CD4-positive, alpha-beta memory T cell (primary cell): Measurements from ENCODE around the gene CEP170B. TPM values are rescaled to one million over a fixed set of nuclear protein-coding genes. Genes with fewer than 3 reads are reported as not detected.
"Not testable (repeated sequence)": the region's sequence is repeated elsewhere in the genome, so short reads cannot be mapped to it uniquely, and the experiment has no call there.

Experiments
- CTCF ChIA-PET: fragments of 350-600 bp; sonication (Branson Sonifier 250); formaldehyde crosslinking; loops from one replicate; lab custom pipeline; 2021; ENCODE audit warnings: inconsistent platforms; ENCODE audit not compliant: partially characterized antibody; lab: Charles Lee
- POLR2A ChIA-PET: fragments of 350-600 bp; sonication (Branson Sonifier 250); formaldehyde crosslinking; loops from one replicate; lab custom pipeline; 2021; ENCODE audit not compliant: partially characterized antibody; lab: Charles Lee
- DNase-seq, 5 donors: peaks; one replicate each; pipeline versions ENCODE4 v3.0.0 to v3.0.0-alpha.2; 2020 to 2022; ENCODE audit warnings: mixed read lengths in 1 of 5
- H3K27ac ChIP-seq: one replicate; pipeline ENCODE4 v1.7.0; 2013; ENCODE audit warnings: low read depth, low read length
- H3K27me3 ChIP-seq: 2 replicates; pipeline ENCODE4 v1.7.0; 2013; ENCODE audit warnings: mild to moderate bottlenecking, low read length, moderate library complexity; ENCODE audit not compliant: insufficient read depth
- H3K36me3 ChIP-seq: 2 replicates; pipeline ENCODE4 v1.7.0; 2013; ENCODE audit warnings: mild to moderate bottlenecking, low read length, moderate library complexity; ENCODE audit not compliant: insufficient read depth
- H3K4me1 ChIP-seq: 2 replicates; pipeline ENCODE4 v1.7.0; 2013; ENCODE audit warnings: mild to moderate bottlenecking, low read length, moderate library complexity; ENCODE audit not compliant: insufficient read depth
- H3K4me3 ChIP-seq, 2 donors: one replicate each; pipeline ENCODE4 v1.7.0; 2013; ENCODE audit warnings: low read length in 2 of 2, mild to moderate bottlenecking in 1 of 2
- H3K9me3 ChIP-seq, 2 donors: one replicate each; pipeline ENCODE4 v1.7.0; 2013; ENCODE audit warnings: low read length in 2 of 2, control low read depth in 1 of 2; ENCODE audit not compliant: control insufficient read depth in 1 of 2
- H3K27ac Mint-ChIP-seq, 7 donors: one replicate each; pipeline ENCODE4 v1.8.0; 2020 to 2021; ENCODE audit warnings: mixed read lengths in 7 of 7, mild to moderate bottlenecking in 6 of 7, inconsistent platforms in 3 of 7, moderate library complexity in 3 of 7
- H3K27me3 Mint-ChIP-seq, 2 donors: one replicate each; pipeline ENCODE4 v1.8.0; 2020 to 2021; ENCODE audit warnings: mixed read lengths in 2 of 2
- H3K36me3 Mint-ChIP-seq, 2 donors: one replicate each; pipeline ENCODE4 v1.8.0; 2020 to 2021; ENCODE audit warnings: mixed read lengths in 2 of 2, inconsistent platforms in 1 of 2, mild to moderate bottlenecking in 1 of 2
- H3K4me1 Mint-ChIP-seq, 4 donors: one replicate each; pipeline ENCODE4 v1.8.0; 2020 to 2021; ENCODE audit warnings: mixed read lengths in 4 of 4, mild to moderate bottlenecking in 1 of 4
- H3K4me3 Mint-ChIP-seq, 8 donors: one replicate each; pipeline ENCODE4 v1.8.0; 2020 to 2021; ENCODE audit warnings: mixed read lengths in 8 of 8, mild to moderate bottlenecking in 7 of 8, moderate library complexity in 6 of 8, inconsistent platforms in 3 of 8
- H3K9me3 Mint-ChIP-seq, 8 donors: one replicate each; pipeline ENCODE4 v1.8.0; 2020 to 2021; ENCODE audit warnings: mixed read lengths in 8 of 8, mild to moderate bottlenecking in 5 of 8, inconsistent platforms in 3 of 8, moderate library complexity in 1 of 8
- intact Hi-C: fragments of 100-400 bp; cut with micrococcal nuclease; formaldehyde crosslinking; loops from one replicate; pipeline ENCODE4 v1.15.1; 2023
- polyA plus RNA-seq, 2 donors: library from polyadenylated mRNA; unstranded; fragments of 300-500 nt; fragmentation: Illumina TruSeq; gene quantifications; one replicate each; pipeline ENCODE4 v1.2.3, GENCODE V29; 2021
- total RNA-seq, 2 experiments: library from RNA; stranded (reverse); gene quantifications; one replicate each; pipeline ENCODE4 v1.2.3, GENCODE V29; 2021

CEP170B gene
- total and polyA plus RNA-seq, 4 experiments from 2014 or later = 0.16 to 3.8 (median 3.0) TPM; not detected in 1

DNA sequence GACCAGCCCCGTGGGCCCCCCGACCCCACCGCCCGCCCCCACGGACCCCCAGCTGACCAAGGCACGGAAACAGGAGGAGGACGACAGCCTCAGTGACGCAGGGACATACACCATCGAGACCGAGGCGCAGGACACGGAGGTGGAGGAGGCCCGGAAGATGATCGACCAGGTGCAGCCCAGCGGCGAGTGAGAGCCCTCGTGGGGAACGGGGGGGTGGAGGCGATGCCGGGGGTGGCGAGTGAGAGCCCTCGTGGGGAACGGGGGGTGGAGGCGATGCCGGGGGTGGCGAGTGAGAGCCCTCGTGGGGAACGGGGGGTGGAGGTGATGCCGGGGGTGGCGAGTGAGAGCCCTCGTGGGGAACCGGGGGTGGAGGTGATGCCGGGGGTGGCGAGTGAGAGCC is 19.3 kb downstream of the CEP170B start:
- H3K27ac Mint-ChIP-seq, H3K9me3 ChIP-seq, H3K27me3 Mint-ChIP-seq, H3K27ac ChIP-seq, H3K36me3 Mint-ChIP-seq, H3K27me3 ChIP-seq, H3K4me3 ChIP-seq, H3K36me3 ChIP-seq, H3K9me3 Mint-ChIP-seq, POLR2A ChIA-PET, H3K4me1 ChIP-seq, intact Hi-C loops, H3K4me1 Mint-ChIP-seq, CTCF ChIA-PET, H3K4me3 Mint-ChIP-seq: not testable (repeated sequence)
- peak in 1 of 5 donors; percentile 8 for DNase-seq

DNA sequence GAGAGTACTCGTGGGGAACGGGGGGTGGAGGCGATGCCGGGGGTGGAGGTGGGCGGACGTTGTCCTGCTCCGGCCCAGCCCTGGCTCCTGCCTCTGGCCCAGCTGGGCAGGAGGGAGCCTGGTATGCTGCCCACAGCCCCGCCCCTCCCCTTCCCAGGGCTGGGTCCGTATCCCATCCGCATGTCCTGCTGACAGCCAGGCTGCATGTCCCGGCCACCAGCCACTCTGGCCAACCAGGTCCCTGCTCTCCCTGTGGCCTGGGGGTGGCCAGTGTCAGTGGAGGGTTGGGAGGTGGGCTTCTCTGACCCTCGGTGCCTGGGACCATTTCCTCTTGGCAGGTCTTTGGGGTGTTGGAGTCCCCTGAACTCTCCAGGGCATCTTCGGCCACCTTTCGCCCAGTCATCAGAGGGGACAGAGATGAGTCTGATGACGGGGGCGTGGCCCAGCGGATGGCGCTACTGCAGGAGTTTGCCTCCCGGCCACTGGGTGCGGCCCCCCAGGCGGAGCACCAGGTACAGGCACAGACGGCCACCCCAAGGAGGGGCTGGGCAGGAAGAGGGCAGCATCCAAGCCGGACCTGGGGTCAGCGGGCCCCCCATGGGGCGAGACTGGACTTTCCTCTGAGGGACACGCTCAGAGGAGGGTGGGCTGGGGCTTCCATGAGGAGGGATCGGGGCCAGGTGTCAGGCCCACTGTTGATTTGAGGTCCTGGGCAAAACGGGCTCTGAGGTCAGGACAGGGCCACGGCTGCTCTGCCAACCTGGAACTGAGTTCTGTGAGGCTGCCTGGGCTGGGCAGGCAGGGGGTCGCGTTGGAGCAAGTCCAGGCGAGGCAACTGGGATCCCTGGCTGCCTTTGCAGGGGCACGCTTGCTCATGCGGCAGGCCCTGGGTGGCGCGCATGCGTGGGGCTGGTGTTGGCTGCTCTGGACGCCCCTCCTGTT is 20.2 kb downstream of the CEP170B start:
- Histone ChIP-seq H3K4me1 (no peaks in the 10 kb centered on the region), H3K36me3 (no peaks in the 10 kb centered on the region), H3K4me3 (no peak overlapping the region), H3K27ac (no peak overlapping the region), H3K27me3 (no peaks in the 10 kb centered on the region), H3K9me3 (no peaks in the 10 kb centered on the region)
- no peaks in the 10 kb centered on the region for H3K4me1 Mint-ChIP-seq
- no peaks in the 10 kb centered on the region for H3K36me3 Mint-ChIP-seq
- H3K9me3 Mint-ChIP-seq = no peaks in the 10 kb centered on the region
- intact Hi-C loops = no loop called here
- POLR2A ChIA-PET = no interaction called here
- CTCF ChIA-PET = no interaction called here
- no peak overlapping the region for H3K4me3 Mint-ChIP-seq
- peak in 1 of 5 donors; percentile 21 for DNase-seq
- no peak overlapping the region for H3K27ac Mint-ChIP-seq
- no peaks in the 10 kb centered on the region for H3K27me3 Mint-ChIP-seq

DNA sequence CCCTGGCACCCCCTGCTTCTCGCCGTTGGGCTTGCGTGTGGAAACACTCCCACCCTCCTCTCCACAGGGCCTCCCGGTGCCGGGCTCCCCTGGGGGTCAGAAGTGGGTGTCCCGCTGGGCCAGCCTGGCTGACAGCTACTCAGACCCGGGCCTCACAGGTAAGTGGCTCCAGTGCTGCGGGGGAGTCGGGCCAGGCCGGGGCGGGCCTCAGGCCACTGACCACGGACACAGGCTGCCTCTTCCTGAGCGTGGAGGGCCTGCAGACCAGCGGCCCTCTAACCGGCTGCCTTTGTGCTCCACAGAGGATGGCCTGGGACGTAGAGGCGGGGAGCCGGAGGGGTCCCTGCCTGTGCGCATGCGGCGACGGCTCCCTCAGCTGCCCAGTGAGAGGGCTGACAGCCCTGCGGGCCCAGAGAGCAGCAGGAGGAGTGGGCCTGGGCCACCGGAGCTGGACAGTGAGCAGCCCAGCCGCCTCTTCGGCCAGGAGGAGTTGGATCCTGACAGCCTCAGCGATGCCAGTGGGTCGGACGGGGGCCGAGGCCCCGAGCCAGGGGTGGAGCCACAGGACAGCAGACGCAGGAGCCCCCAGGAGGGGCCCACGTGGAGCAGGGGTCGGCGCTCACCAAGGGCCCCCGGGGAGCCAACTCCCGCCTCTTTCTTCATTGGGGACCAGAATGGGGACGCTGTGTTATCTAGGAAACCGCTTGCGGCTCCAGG is 21.1 kb downstream of the CEP170B start:
- CTCF ChIA-PET = no interaction called here
- Histone ChIP-seq H3K27ac (no peak overlapping the region), H3K4me1 (no peaks in the 10 kb centered on the region), H3K4me3 (no peak overlapping the region), H3K36me3 (no peaks in the 10 kb centered on the region), H3K9me3 (no peaks in the 10 kb centered on the region), H3K27me3 (no peaks in the 10 kb centered on the region)
- POLR2A ChIA-PET = no interaction called here
- Mint-ChIP-seq H3K4me3 (no peak overlapping the region), H3K9me3 (no peaks in the 10 kb centered on the region), H3K36me3 (no peaks in the 10 kb centered on the region), H3K27me3 (no peaks in the 10 kb centered on the region), H3K27ac (no peak overlapping the region), H3K4me1 (no peaks in the 10 kb centered on the region)
- peak in 1 of 5 donors; percentile 33 for DNase-seq
- intact Hi-C loops = no loop called here

DNA sequence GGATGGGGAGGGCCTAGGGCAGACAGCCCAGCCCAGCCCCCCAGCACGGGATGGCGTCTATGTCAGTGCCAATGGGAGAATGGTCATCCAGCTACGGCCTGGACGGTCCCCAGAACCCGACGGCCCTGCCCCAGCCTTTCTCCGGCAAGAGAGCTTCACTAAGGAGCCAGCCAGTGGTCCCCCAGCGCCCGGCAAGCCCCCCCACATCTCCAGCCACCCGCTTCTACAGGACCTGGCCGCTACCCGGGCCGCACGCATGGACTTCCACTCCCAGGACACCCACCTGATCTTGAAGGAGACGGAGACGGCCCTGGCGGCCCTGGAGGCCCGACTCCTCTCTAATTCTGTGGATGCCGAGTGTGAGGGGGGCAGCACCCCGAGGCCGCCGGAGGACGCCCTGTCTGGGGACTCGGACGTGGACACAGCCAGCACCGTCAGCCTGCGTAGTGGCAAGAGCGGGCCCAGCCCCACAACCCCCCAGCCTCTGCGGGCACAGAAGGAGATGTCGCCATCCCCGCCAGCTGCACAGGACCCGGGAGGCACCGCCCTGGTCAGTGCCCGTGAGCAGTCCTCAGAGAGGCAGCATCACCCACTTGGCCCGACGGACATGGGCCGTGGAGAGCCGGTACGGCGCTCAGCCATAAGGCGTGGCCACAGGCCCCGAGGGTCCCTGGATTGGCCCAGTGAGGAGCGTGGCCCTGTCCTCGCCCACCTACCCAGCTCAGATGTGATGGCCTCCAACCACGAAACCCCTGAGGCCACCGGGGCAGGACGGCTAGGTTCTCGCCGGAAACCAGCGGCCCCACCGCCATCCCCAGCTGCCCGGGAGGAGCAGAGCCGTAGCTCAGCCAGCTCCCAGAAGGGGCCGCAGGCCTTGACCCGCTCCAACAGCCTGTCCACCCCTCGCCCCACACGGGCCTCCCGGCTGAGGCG is 21.9 kb downstream of the CEP170B start:
- Histone ChIP-seq H3K4me1 (no peaks in the 10 kb centered on the region), H3K27me3 (no peaks in the 10 kb centered on the region), H3K36me3 (no peaks in the 10 kb centered on the region), H3K4me3 (no peak overlapping the region), H3K27ac (no peak overlapping the region), H3K9me3 (no peaks in the 10 kb centered on the region)
- no peaks in the 10 kb centered on the region for H3K27me3 Mint-ChIP-seq
- no peak overlapping the region for H3K4me3 Mint-ChIP-seq
- no peaks in the 10 kb centered on the region for H3K36me3 Mint-ChIP-seq
- peak in 1 of 5 donors; percentile 22 for DNase-seq
- CTCF ChIA-PET = no interaction called here
- POLR2A ChIA-PET = no interaction called here
- no peaks in the 10 kb centered on the region for H3K9me3 Mint-ChIP-seq
- no peaks in the 10 kb centered on the region for H3K4me1 Mint-ChIP-seq
- no peak overlapping the region for H3K27ac Mint-ChIP-seq
- intact Hi-C loops = no loop called here

DNA sequence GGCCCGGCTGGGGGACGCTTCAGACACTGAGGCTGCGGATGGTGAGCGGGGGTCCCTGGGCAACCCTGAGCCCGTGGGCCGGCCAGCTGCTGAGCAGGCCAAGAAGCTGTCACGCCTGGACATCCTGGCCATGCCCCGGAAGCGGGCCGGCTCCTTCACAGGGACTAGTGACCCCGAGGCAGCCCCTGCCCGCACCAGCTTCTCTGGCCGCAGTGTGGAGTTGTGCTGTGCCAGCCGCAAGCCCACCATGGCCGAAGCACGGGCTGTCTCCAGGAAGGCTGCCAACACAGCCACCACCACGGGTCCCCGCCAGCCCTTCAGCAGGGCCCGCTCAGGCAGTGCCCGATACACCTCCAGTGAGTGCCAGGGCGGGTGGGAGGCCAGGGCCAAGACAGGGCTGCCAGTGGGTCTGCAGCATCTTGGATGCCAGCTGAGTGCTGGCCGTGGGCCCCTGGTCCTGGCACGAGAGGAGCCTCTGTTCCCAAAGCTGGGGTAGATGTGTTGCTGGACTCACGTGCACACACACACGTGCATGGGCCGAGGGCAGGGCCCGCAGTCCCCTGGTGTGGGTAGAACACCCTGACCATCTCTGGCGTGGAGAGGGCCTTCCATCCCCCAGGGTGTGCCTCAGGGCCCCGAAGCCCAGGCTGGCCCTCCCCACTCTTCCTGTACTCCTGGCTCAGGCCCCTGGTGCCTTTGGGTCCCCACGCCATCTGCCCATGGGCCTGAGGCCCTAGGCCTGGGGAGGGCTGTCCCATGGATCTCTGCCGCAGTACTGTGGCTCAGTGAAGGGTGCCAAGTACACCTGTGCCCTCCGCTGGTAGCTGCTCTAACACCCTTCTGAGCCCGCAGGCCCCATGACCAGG is 22.8 kb downstream of the CEP170B start:
- Histone ChIP-seq H3K27me3 (no peaks in the 10 kb centered on the region), H3K27ac (no peak overlapping the region), H3K9me3 (no peaks in the 10 kb centered on the region), H3K4me3 (no peak overlapping the region), H3K36me3 (no peaks in the 10 kb centered on the region), H3K4me1 (no peaks in the 10 kb centered on the region)
- intact Hi-C loops = no loop called here
- H3K4me3 Mint-ChIP-seq = no peak overlapping the region
- ChIA-PET CTCF (no interaction called here), POLR2A (no interaction called here)
- H3K27me3 Mint-ChIP-seq = no peaks in the 10 kb centered on the region
- no peaks in the 10 kb centered on the region for H3K9me3 Mint-ChIP-seq
- H3K4me1 Mint-ChIP-seq = no peaks in the 10 kb centered on the region
- no peak overlapping the region for H3K27ac Mint-ChIP-seq
- peak in 1 of 5 donors; percentile 40 for DNase-seq
- H3K36me3 Mint-ChIP-seq = no peaks in the 10 kb centered on the region

DNA sequence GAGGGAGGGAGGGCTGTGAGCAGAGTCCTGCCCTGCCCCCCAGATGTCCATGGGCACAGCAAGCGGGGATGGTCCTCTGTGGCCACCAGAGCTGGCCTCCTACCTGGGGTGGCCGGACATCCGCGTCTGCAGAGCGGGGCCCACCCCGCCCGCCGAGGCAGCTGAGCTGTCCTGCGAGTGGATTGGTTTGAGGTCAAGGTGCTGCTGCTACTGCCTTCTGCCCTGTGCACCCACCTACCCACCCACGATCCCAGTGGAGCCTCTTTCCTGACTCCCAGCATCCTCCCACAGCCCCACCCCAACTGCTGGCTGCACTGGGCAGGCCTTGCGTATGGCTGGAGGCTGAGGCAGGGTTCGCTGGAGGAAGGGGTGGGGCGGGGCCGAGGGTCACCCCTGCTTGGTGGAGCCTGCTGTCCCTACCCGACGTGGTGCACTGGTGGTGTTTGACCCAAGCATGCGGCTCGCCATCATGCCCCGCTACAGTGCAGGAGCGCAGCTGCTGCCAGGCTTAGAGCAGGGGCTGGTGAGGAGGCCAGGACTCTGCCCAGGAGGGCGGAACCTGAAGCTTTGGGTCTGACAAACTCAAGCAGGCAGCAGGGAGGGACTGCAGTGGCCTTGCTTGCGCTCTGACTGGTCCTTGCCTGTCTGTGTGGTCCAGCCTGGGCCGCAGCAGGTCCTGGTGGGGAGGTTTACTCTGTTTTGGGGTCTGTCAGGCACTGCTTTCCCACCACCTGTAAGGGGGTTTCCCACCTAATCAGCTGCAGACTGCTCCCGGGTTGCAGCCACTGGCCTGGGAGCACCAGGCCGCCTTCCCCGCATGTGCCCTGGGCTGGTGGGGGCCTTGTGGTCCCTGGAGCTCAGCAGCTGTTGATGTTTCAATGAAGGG is 23.7 kb downstream of the CEP170B start:
- no peaks in the 10 kb centered on the region for H3K36me3 Mint-ChIP-seq
- H3K4me3 ChIP-seq = no peak overlapping the region
- H3K4me1 Mint-ChIP-seq = no peaks in the 10 kb centered on the region
- CTCF ChIA-PET = no interaction called here
- POLR2A ChIA-PET = no interaction called here
- no peaks in the 10 kb centered on the region for H3K36me3 ChIP-seq
- H3K9me3 ChIP-seq = no peaks in the 10 kb centered on the region
- H3K27me3 ChIP-seq = no peaks in the 10 kb centered on the region
- H3K4me3 Mint-ChIP-seq = no peak overlapping the region
- H3K4me1 ChIP-seq = no peaks in the 10 kb centered on the region
- intact Hi-C loops = no loop called here
- no peak overlapping the region for H3K27ac Mint-ChIP-seq
- H3K9me3 Mint-ChIP-seq = no peaks in the 10 kb centered on the region
- H3K27me3 Mint-ChIP-seq = no peaks in the 10 kb centered on the region
- peak in 1 of 5 donors; percentile 19 for DNase-seq
- H3K27ac ChIP-seq = no peak overlapping the region
